SH-SY5Y (cell line): Measurements from ENCODE around the gene PCDH9.

Experiments
- GATA2 ChIP-seq: IDR thresholded peaks from 2 replicates; pipeline ENCODE4 v1.6.1; 2011; ENCODE audit warnings: mild to moderate bottlenecking, low read depth, low read length
- GATA3 ChIP-seq: IDR thresholded peaks from 2 replicates; pipeline ENCODE4 v1.6.1; 2011; ENCODE audit warnings: low read depth, mild to moderate bottlenecking, low read length, moderate library complexity

DNA sequence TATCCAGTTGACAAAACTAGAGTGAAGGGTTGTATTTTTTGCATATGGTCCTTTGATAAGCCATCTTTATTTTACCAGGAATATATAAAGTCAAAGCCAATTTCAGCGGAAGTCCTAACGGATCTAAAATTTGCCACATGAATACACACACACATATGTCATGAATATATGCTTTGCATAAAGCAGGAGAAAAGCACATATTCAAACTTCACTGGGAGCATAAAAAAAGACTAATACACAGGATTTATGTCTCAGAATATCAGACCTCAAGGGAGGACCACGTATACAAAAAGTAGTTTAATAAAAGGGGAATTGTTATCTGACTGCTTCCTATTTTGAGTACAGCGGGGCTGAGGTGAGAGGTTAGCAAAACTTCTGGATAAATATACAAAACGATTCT is 308.7 kb downstream of the PCDH9 start:
- no peak for TF ChIP-seq GATA2
- TF ChIP-seq GATA3: no peak
